GM12878 (cell line): ENCODE results near the gene CAPZB. TPM values are rescaled to one million over a fixed set of nuclear protein-coding genes. Genes with fewer than 3 reads are reported as not detected.

Source experiments
- ATAC-seq: fragments of 200-7000 bp; cut with Tn5 transposase; 3 replicates; pipeline ENCODE4 v1.9.1; 2020; ENCODE audit warnings: mild to moderate bottlenecking, moderate library complexity
- BruUV-seq: library from RNA; stranded (reverse); fragments of 400-500 nt; replicated peaks from 2 replicates; lab custom pipeline; 2021; lab: Mats Ljungman, UMichigan
- CTCF ChIA-PET: fragments of 300-600 bp; sonication (Branson Sonifier 250); formaldehyde crosslinking; extraction: SDS; loops from one replicate; lab custom pipeline; 2021; ENCODE audit warnings: inconsistent platforms; lab: Yijun Ruan, JAX
- POLR2A ChIA-PET: fragments of 350-600 bp; formaldehyde crosslinking; extraction: SDS; loops from one replicate; lab custom pipeline; 2021; ENCODE audit warnings: inconsistent platforms; lab: Charles Lee
- RAD21 ChIA-PET: fragments of 300-600 bp; sonication (Branson Sonifier 250); formaldehyde crosslinking; loops from one replicate; lab custom pipeline; 2023; ENCODE audit warnings: antibody characterized with exemption; ENCODE audit not compliant: unreplicated experiment; lab: Charles Lee
- SMC1A ChIA-PET: fragments of 300-600 bp; sonication (Branson Sonifier 250); formaldehyde crosslinking; loops from one replicate; lab custom pipeline; 2023; ENCODE audit not compliant: unreplicated experiment, uncharacterized antibody; lab: Charles Lee
- DNase-seq: peaks from one replicate; pipeline ENCODE4 v3.0.0-alpha.2; 2011; ENCODE audit warnings: low read depth, low spot score
- FAIRE-seq: peaks from 3 replicates; lab custom pipeline; 2011; peaks lifted over from hg19 to GRCh38; lab: Jason Lieb, UNC
- H2AFZ ChIP-seq: 2 replicates; pipeline ENCODE4 v1.6.0; 2011; ENCODE audit warnings: low read depth, low read length, control low read depth; ENCODE audit not compliant: control insufficient read depth
- H3K27ac ChIP-seq: 2 replicates; pipeline ENCODE4 v1.5.1; 2011; ENCODE audit warnings: control low read depth; ENCODE audit not compliant: control insufficient read depth, insufficient read depth
- H3K27me3 ChIP-seq, 2 experiments: replicated peaks in 1 of 2; 2 replicates each; pipeline versions ENCODE4 v1.6.0 to v1.6.1; 2011; ENCODE audit warnings: low read length in 1 of 2; ENCODE audit not compliant: control insufficient read depth in 2 of 2, insufficient read depth in 2 of 2
- H3K36me3 ChIP-seq, 2 experiments: 2 replicates each; pipeline ENCODE4 v1.5.1; 2011; ENCODE audit warnings: low read length in 1 of 2; ENCODE audit not compliant: control insufficient read depth in 2 of 2, insufficient read depth in 2 of 2
- H3K4me1 ChIP-seq: 2 replicates; pipeline ENCODE4 v1.6.1; 2011; ENCODE audit warnings: mild to moderate bottlenecking, low read length, moderate library complexity, mixed read lengths; ENCODE audit not compliant: control insufficient read depth, insufficient read depth
- H3K4me2 ChIP-seq: 2 replicates; pipeline ENCODE4 v1.6.0; 2011; ENCODE audit warnings: control low read depth; ENCODE audit not compliant: control insufficient read depth, insufficient read depth
- H3K4me3 ChIP-seq: fragments of 200-600 bp; sonication (generic); 2 replicates; pipeline ENCODE4 v1.5.1; 2016
- H3K79me2 ChIP-seq: 2 replicates; pipeline ENCODE4 v1.6.0; 2011; ENCODE audit warnings: low read length; ENCODE audit not compliant: control insufficient read depth, insufficient read depth
- H3K9ac ChIP-seq: 2 replicates; pipeline ENCODE4 v1.8.0; 2011; ENCODE audit warnings: low read length, control low read depth, mixed read lengths; ENCODE audit not compliant: control insufficient read depth, insufficient read depth
- H3K9me3 ChIP-seq: replicated peaks from 3 replicates; pipeline ENCODE4 v1.5.1; 2011; ENCODE audit warnings: mild to moderate bottlenecking, low read length; ENCODE audit not compliant: control insufficient read depth, insufficient read depth
- H4K20me1 ChIP-seq: 2 replicates; pipeline ENCODE4 v1.6.0; 2011; ENCODE audit not compliant: control insufficient read depth, insufficient read depth
- ATF7 ChIP-seq: fragments of 450-650 bp; IDR thresholded peaks from 2 replicates; pipeline ENCODE4 v1.6.1; 2016; ENCODE audit warnings: low read depth, mild to moderate bottlenecking
- BCL11A ChIP-seq: IDR thresholded peaks from 2 replicates; pipeline ENCODE4 v1.6.1; 2011; ENCODE audit warnings: low read depth, low read length
- EED ChIP-seq: sonication (generic); IDR thresholded peaks from 2 replicates; pipeline ENCODE4 v1.6.1; 2016; ENCODE audit warnings: antibody characterized with exemption, low read depth
- FOS ChIP-seq: IDR thresholded peaks from 3 replicates; pipeline ENCODE4 v1.6.1; 2011; ENCODE audit warnings: borderline replicate concordance; ENCODE audit not compliant: insufficient read length; ENCODE audit errors: extremely low read depth
- MYC ChIP-seq: IDR thresholded peaks from 2 replicates; pipeline ENCODE4 v1.6.1; 2011; ENCODE audit warnings: mild to moderate bottlenecking, low read length, moderate library complexity, inconsistent platforms; ENCODE audit not compliant: insufficient read depth, insufficient replicate concordance, insufficient read length, severe bottlenecking
- PAX8 ChIP-seq: fragments of 450-650 bp; IDR thresholded peaks from 2 replicates; pipeline ENCODE4 v1.6.1; 2017; ENCODE audit warnings: mild to moderate bottlenecking, moderate library complexity
- POLR2A ChIP-seq: IDR thresholded peaks from 2 replicates; pipeline ENCODE4 v1.6.1; 2011; ENCODE audit warnings: low read depth, mild to moderate bottlenecking, low read length
- SMAD1 ChIP-seq: fragments of 450-650 bp; IDR thresholded peaks from 2 replicates; pipeline ENCODE4 v1.6.1; 2018; ENCODE audit warnings: mild to moderate bottlenecking, low read depth; ENCODE audit not compliant: partially characterized antibody
- ZNF207 ChIP-seq: fragments of 450-650 bp; IDR thresholded peaks from 2 replicates; pipeline ENCODE4 v1.6.1; 2014; ENCODE audit warnings: antibody characterized with exemption, mild to moderate bottlenecking, borderline replicate concordance
- ZNF622 ChIP-seq: fragments of 450-650 bp; IDR thresholded peaks from 2 replicates; pipeline ENCODE4 v1.6.1; 2017; ENCODE audit warnings: mild to moderate bottlenecking, inconsistent platforms
- WGBS: methylation state at CpG from one replicate; pipeline ENCODE4 v1.1.6; 2016; ENCODE audit warnings: low lambda C conversion rate; ENCODE audit not compliant: insufficient replicate concordance, insufficient coverage; ENCODE audit errors: missing lambda C conversion rate; 5-methylcytosine and 5-hydroxymethylcytosine counted together
- in situ Hi-C: fragments of 300-500 bp; cut with MboI; formaldehyde crosslinking; loops from 9 replicates; pipeline ENCODE4 v1.14.3; 2018; ENCODE audit warnings: mixed read lengths
- intact Hi-C: fragments of 100-400 bp; cut with micrococcal nuclease; formaldehyde crosslinking; loops from one replicate; pipeline ENCODE4 v1.14.2; 2022; ENCODE audit not compliant: unreplicated experiment
- polyA plus RNA-seq, 11 experiments: library from polyadenylated mRNA; depleted of rRNA in 4 of 11; unstranded in 6 of 11; stranded (reverse) in 5 of 11; fragments of >200 nt; fragmentation: Nextera tagmentation in 4 of 11; fragmentation: Illumina TruSeq in 1 of 11; extraction: Ambion mirVana in 4 of 11; extraction: Trizol in 1 of 11; gene quantifications; 1 replicate in 1 of 11; 2 replicates in 10 of 11; pipeline versions ENCODE4 v1.2.1 to v1.2.3, GENCODE V29; 2011 to 2016; ENCODE audit warnings: inconsistent platforms in 2 of 11, missing spikeins in 2 of 11, low read depth in 1 of 11
- total RNA-seq, 4 experiments: library from RNA; depleted of rRNA in 3 of 4; stranded (reverse); fragments of >200 nt in 3 of 4; fragmentation: Illumina TruSeq in 1 of 4; extraction: Trizol in 1 of 4; gene quantifications; 2 replicates each; pipeline versions ENCODE4 v1.2.1 to v1.2.3, GENCODE V29; 2013 to 2021
- TF ChIP-seq, protein P1 (sequence below): fragments of 450-650 bp; IDR thresholded peaks from 2 replicates; pipeline ENCODE4 v1.6.1; 2017; ENCODE audit warnings: mild to moderate bottlenecking
- TF ChIP-seq, protein P2 (sequence below): fragments of 450-650 bp; IDR thresholded peaks from 2 replicates; pipeline ENCODE4 v1.6.1; 2017; ENCODE audit warnings: borderline replicate concordance
- TF ChIP-seq, protein P3 (sequence below): IDR thresholded peaks from 2 replicates; pipeline ENCODE4 v1.6.1; 2012; ENCODE audit warnings: low read depth, low read length, improper control_type of control experiment
- TF ChIP-seq, protein P4 (sequence below): IDR thresholded peaks from 2 replicates; pipeline ENCODE4 v1.6.1; 2012; ENCODE audit warnings: low read length, inconsistent platforms

The CAPZB gene
- total and polyA plus RNA-seq, 10 of the 15 experiments (the other 5 are each of a cell fraction or from before 2014, with no cell fraction given): 104 to 454 (median 213) TPM

DNA sequence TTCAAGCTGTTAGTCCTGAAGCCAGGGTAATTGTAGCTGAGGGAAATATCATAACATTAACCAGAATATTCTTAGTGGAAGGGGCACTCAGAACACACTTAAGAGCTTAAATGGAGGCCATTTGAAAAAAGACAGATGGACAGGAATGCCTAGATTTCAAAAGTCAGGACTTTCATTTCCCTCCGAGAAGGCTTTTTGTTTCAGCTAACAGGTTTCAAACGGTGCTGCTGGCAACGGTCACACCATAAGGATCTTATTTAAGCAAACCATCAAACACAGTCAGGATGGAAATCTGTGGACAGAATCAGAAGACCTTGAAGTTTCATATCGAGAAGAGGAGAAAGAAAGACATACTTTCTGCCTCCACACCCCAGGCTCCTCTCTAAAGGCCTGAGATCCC is 103.1 kb downstream of the CAPZB start:
- no peak for FAIRE-seq
- no peaks in the 10 kb centered on the region; the same call in none of the 2 replicates for H3K79me2 ChIP-seq
- WGBS: 100% methylated on average over 4 of the region's 4 CpGs

More for the DNA sequence above, 103.1 kb downstream of the CAPZB start:
- Histone ChIP-seq H3K27me3 (no peaks in the 10 kb centered on the region), H3K36me3 (peaks cover 38 to 40% of the 10 kb centered on the region in 2 experiments), H3K4me1 (no peaks in the 10 kb centered on the region), H4K20me1 (no peaks in the 10 kb centered on the region), H3K9me3 (no peaks in the 10 kb centered on the region), H3K9ac (no peak overlapping the region), H2AFZ (no peak overlapping the region), H3K4me3 (no peak overlapping the region), H3K4me2 (no peak overlapping the region), H3K27ac (no peak overlapping the region)
- ChIA-PET CTCF (interaction anchor here (1.2 to 1.5 kb wide), 3 partner anchors 9 to 280 kb away, joined by 4 to 5 read pairs (median 4); no protein-coding TSS in a partner anchor), POLR2A (interaction anchor here (0.6 kb wide), 1 partner anchor 103 kb away, joined by 3 read pairs; no protein-coding TSS in a partner anchor), SMC1A (no interaction called here), RAD21 (no interaction called here)
- no peak for ATAC-seq
- no peak for DNase-seq
- no peak for TF ChIP-seq EED
- no peak for TF ChIP-seq FOS
- no peak for TF ChIP-seq ATF7
- TF ChIP-seq ZNF207: no peak
- TF ChIP-seq, protein P1, sequence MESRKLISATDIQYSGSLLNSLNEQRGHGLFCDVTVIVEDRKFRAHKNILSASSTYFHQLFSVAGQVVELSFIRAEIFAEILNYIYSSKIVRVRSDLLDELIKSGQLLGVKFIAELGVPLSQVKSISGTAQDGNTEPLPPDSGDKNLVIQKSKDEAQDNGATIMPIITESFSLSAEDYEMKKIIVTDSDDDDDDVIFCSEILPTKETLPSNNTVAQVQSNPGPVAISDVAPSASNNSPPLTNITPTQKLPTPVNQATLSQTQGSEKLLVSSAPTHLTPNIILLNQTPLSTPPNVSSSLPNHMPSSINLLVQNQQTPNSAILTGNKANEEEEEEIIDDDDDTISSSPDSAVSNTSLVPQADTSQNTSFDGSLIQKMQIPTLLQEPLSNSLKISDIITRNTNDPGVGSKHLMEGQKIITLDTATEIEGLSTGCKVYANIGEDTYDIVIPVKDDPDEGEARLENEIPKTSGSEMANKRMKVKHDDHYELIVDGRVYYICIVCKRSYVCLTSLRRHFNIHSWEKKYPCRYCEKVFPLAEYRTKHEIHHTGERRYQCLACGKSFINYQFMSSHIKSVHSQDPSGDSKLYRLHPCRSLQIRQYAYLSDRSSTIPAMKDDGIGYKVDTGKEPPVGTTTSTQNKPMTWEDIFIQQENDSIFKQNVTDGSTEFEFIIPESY: no peak
- no peak for TF ChIP-seq POLR2A
- no peak for TF ChIP-seq PAX8
- no peak for TF ChIP-seq SMAD1
- no peak for TF ChIP-seq BCL11A
- no peak for TF ChIP-seq ZNF622
- TF ChIP-seq, protein P2, sequence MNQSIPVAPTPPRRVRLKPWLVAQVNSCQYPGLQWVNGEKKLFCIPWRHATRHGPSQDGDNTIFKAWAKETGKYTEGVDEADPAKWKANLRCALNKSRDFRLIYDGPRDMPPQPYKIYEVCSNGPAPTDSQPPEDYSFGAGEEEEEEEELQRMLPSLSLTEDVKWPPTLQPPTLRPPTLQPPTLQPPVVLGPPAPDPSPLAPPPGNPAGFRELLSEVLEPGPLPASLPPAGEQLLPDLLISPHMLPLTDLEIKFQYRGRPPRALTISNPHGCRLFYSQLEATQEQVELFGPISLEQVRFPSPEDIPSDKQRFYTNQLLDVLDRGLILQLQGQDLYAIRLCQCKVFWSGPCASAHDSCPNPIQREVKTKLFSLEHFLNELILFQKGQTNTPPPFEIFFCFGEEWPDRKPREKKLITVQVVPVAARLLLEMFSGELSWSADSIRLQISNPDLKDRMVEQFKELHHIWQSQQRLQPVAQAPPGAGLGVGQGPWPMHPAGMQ: no peak
- TF ChIP-seq MYC: no peak
- TF ChIP-seq, protein P3, sequence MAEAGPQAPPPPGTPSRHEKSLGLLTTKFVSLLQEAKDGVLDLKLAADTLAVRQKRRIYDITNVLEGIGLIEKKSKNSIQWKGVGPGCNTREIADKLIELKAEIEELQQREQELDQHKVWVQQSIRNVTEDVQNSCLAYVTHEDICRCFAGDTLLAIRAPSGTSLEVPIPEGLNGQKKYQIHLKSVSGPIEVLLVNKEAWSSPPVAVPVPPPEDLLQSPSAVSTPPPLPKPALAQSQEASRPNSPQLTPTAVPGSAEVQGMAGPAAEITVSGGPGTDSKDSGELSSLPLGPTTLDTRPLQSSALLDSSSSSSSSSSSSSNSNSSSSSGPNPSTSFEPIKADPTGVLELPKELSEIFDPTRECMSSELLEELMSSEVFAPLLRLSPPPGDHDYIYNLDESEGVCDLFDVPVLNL: no peak
- TF ChIP-seq, protein P4, sequence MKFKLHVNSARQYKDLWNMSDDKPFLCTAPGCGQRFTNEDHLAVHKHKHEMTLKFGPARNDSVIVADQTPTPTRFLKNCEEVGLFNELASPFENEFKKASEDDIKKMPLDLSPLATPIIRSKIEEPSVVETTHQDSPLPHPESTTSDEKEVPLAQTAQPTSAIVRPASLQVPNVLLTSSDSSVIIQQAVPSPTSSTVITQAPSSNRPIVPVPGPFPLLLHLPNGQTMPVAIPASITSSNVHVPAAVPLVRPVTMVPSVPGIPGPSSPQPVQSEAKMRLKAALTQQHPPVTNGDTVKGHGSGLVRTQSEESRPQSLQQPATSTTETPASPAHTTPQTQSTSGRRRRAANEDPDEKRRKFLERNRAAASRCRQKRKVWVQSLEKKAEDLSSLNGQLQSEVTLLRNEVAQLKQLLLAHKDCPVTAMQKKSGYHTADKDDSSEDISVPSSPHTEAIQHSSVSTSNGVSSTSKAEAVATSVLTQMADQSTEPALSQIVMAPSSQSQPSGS: no peak
- in situ Hi-C loops (no loop called here), intact Hi-C loops (no loop called here)
- no TSS peak for BruUV-seq
